DOHH2 (cell line): ENCODE results near the gene SSBP2.

ENCODE experiments used
- CTCF ChIP-seq: fragments of 200-600 bp; sonication (generic); IDR thresholded peaks from one replicate; pipeline ENCODE4 v1.5.1; 2014; ENCODE audit warnings: antibody characterized with exemption, mild to moderate bottlenecking, low read depth, low read length; ENCODE audit not compliant: poor library complexity, severe bottlenecking
- EZH2phosphoT487 ChIP-seq: fragments of 200-600 bp; sonication (generic); IDR thresholded peaks from 2 replicates; pipeline ENCODE4 v1.6.1; 2017; ENCODE audit warnings: borderline replicate concordance, mild to moderate bottlenecking, antibody characterized with exemption, low read length, moderate library complexity, mixed read lengths

GRCh38 chr5:81639556-81639955, 111.3 kb downstream of the SSBP2 start:
- TF ChIP-seq CTCF = no peak
- no peak for TF ChIP-seq EZH2phosphoT487
